Measurements from ENCODE around the gene HIVEP3.

- TF ChIP-seq CTCF (IDR thresholded peaks at IDR 0.05) (no peak), POLR2AphosphoS5 (IDR thresholded peaks at IDR 0.05; ENCODE audit: low read depth, low read length) (no peak), TCF7L2 (IDR thresholded peaks at IDR 0.05; ENCODE audit: low read depth, low read length) (no peak)
Observed at GRCh38 chr1:41461790-41462679, 456.7 kb downstream of the HIVEP3 start.

Data from Panc1 (cell line).